ENCODE results near the gene TMEM33. TPM values are rescaled to one million over a fixed set of nuclear protein-coding genes. Genes with fewer than 3 reads are reported as not detected.

The TMEM33 gene, protein sequence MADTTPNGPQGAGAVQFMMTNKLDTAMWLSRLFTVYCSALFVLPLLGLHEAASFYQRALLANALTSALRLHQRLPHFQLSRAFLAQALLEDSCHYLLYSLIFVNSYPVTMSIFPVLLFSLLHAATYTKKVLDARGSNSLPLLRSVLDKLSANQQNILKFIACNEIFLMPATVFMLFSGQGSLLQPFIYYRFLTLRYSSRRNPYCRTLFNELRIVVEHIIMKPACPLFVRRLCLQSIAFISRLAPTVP
- 10 to 100 TPM; 61.5 to 63.5 TPM for total RNA-seq
- polyA plus RNA-seq = 10 to 100 TPM; 12.4 to 28.6 TPM
- long read RNA-seq, donor 1, full-length matches to known transcripts = 4 of 9 reads
- long read RNA-seq, donor 1, partial matches to known transcripts = 5 of 9 reads
- long read RNA-seq, donor 1, other reads (novel, unspliced or antisense) = 0 of 9 reads
- long read RNA-seq, donor 2, full-length matches to known transcripts = 2 of 2 reads
- long read RNA-seq, donor 2, partial matches to known transcripts = 0 of 2 reads
- long read RNA-seq, donor 2, other reads (novel, unspliced or antisense) = 0 of 2 reads
- long read RNA-seq, donor 3, full-length matches to known transcripts = 4 of 4 reads
- long read RNA-seq, donor 3, partial matches to known transcripts = 0 of 4 reads
- long read RNA-seq, donor 3, other reads (novel, unspliced or antisense) = 0 of 4 reads
- long read RNA-seq, donor 4, full-length matches to known transcripts = 2 of 2 reads
- long read RNA-seq, donor 4, partial matches to known transcripts = 0 of 2 reads
- long read RNA-seq, donor 4, other reads (novel, unspliced or antisense) = 0 of 2 reads
- long read RNA-seq, donor 5, full-length matches to known transcripts = 11 of 11 reads
- long read RNA-seq, donor 5, partial matches to known transcripts = 0 of 11 reads
- long read RNA-seq, donor 5, other reads (novel, unspliced or antisense) = 0 of 11 reads

DNA sequence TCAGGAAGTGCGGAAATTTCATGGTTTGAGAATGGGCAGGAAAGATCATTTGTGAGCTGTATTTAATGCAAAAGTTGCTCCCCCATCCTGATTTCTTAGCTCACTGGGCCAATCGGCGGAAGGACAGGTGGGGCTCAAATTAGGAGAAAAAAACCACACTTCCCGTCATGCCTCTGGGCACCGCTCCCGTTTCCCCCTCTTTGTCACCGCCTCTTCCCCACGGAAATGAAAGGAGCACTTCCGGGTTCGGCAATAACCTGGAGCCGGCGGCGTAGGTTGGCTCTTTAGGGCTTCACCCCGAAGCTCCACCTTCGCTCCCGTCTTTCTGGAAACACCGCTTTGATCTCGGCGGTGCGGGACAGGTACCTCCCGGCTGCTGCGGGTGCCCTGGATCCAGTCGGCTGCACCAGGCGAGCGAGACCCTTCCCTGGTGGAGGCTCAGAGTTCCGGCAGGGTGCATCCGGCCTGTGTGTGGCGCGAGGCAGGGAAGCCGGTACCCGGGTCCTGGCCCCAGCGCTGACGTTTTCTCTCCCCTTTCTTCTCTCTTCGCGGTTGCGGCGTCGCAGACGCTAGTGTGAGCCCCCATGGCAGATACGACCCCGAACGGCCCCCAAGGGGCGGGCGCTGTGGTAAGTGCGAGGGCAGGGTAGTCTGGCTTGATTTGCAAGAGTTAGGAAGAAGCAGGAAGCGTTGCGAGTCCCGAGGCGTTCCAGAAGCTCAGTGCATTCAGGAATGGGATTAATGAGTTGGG lies at the start of gene TMEM33:
Gene TMEM33, plus strand, starts transcription at position 529 of the 751 bp plus-strand sequence. Its CDS starts 56 bp downstream, at position 585.
- peaks cover 5 to 12% (median 7%) of the 10 kb centered on the region in 5 donors for H3K4me1 ChIP-seq (ENCODE audit: control insufficient read depth in 5 of 5, insufficient read depth in 5 of 5, low read length in 5 of 5)
- DNase-seq = peak; percentile 86 to 93 (median 91)
- WGBS, 2 donors = 1 to 2% methylated on average over 49 of the region's 49 CpGs

DNA sequence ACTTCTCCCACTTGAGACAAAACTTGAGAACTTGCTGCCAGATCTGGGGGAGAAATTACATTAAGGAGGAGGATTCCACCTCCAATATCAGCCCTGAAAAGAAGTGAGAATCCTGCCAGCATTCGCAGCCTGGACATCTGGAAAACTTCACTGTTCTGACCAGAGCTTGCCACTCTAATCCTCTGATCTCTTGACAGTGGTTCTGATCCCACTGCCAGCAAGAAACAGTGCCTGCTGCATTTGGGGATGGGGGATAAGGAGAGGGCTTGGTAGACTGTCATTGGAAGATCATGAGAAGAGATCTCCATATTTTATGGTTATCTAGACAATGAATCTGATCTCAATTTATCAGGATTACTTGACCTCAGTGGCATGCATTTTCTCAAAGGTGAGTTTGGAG lies 49.8 kb upstream of the TMEM33 start:
- TF ChIP-seq, protein P1, sequence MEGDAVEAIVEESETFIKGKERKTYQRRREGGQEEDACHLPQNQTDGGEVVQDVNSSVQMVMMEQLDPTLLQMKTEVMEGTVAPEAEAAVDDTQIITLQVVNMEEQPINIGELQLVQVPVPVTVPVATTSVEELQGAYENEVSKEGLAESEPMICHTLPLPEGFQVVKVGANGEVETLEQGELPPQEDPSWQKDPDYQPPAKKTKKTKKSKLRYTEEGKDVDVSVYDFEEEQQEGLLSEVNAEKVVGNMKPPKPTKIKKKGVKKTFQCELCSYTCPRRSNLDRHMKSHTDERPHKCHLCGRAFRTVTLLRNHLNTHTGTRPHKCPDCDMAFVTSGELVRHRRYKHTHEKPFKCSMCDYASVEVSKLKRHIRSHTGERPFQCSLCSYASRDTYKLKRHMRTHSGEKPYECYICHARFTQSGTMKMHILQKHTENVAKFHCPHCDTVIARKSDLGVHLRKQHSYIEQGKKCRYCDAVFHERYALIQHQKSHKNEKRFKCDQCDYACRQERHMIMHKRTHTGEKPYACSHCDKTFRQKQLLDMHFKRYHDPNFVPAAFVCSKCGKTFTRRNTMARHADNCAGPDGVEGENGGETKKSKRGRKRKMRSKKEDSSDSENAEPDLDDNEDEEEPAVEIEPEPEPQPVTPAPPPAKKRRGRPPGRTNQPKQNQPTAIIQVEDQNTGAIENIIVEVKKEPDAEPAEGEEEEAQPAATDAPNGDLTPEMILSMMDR (IDR thresholded peaks at IDR 0.05; ENCODE audit: control extremely low read depth, extremely low read depth) = no peak
- H3K9me3 ChIP-seq (ENCODE audit: control insufficient read depth in 4 of 4, insufficient read depth in 3 of 4, low read length in 3 of 4) = peaks cover 0 to 2% (median 0%) of the 10 kb centered on the region in 4 donors
- WGBS, 2 donors = 84 to 85% methylated on average over 1 of the region's 1 CpG
- DNase-seq (no peak), ATAC-seq (ENCODE audit: insufficient read depth, low FRiP score) (no peak)
- peaks cover 0 to 19% (median 8%) of the 10 kb centered on the region in 5 donors for H3K4me1 ChIP-seq (ENCODE audit: control insufficient read depth in 5 of 5, insufficient read depth in 5 of 5, low read length in 5 of 5)
- H3K9ac ChIP-seq (ENCODE audit: insufficient read depth in 1 of 2, low read length in 2 of 2) = no peak overlapping the region
- H3K36me3 ChIP-seq (ENCODE audit: control insufficient read depth in 4 of 4, insufficient read depth in 4 of 4, low read length in 4 of 4) = no peaks in the 10 kb centered on the region
- no peak overlapping the region for H3K4me3 ChIP-seq
- H3K27me3 ChIP-seq (ENCODE audit: control insufficient read depth in 3 of 3, insufficient read depth in 3 of 3, low read length in 2 of 3) = peaks cover 6 to 59% (median 56%) of the 10 kb centered on the region in 3 donors
- H3K27ac ChIP-seq (ENCODE audit: low read depth in 1 of 2, low read length in 1 of 2) = no peak overlapping the region

More for the DNA sequence above, at the start of gene TMEM33:
- peak within 1 kb of the TSS; percentile 64 to 70 for H3K9ac ChIP-seq (ENCODE audit: insufficient read depth in 1 of 2, low read length in 2 of 2)
- peaks cover 0 to 20% (median 2%) of the 10 kb centered on the region in 4 donors for H3K36me3 ChIP-seq (ENCODE audit: control insufficient read depth in 4 of 4, insufficient read depth in 4 of 4, low read length in 4 of 4)
- H3K9me3 ChIP-seq (ENCODE audit: control insufficient read depth in 4 of 4, insufficient read depth in 3 of 4, low read length in 3 of 4) = no peaks in the 10 kb centered on the region
- ATAC-seq (ENCODE audit: insufficient read depth, low FRiP score) = peak; percentile 96
- peak within 1 kb of the TSS; percentile 75 for H3K4me3 ChIP-seq
- H3K27me3 ChIP-seq (ENCODE audit: control insufficient read depth in 3 of 3, insufficient read depth in 3 of 3, low read length in 2 of 3) = peaks cover 0 to 5% (median 2%) of the 10 kb centered on the region in 3 donors
- TF ChIP-seq, protein P1 (IDR thresholded peaks at IDR 0.05; ENCODE audit: control extremely low read depth, extremely low read depth) = no peak
- peak within 1 kb of the TSS; percentile 67 to 99 for H3K27ac ChIP-seq (ENCODE audit: low read depth in 1 of 2, low read length in 1 of 2)

DNA sequence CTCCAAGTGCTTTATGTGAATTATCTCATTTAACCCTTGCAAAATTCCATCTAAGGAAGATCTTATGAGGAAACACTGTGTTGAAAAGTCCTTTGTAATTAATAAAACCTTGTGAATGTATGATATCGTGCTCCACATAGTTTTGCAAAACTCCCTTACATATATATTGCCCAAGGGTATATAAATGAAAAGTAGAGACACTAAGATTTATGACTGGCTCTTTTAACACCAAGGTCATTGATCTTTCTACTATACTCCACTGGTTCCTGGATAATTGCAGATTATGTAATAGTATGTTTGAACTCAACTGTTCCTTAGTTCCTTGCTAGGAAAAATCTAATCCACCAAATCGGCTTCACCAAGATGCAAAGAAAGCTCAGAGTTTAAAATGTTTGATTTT lies 48.0 kb upstream of the TMEM33 start:
- WGBS, 2 donors = 70 to 77% methylated on average over 2 of the region's 2 CpGs
- no peak overlapping the region for H3K9ac ChIP-seq (ENCODE audit: insufficient read depth in 1 of 2, low read length in 2 of 2)
- no peak overlapping the region for H3K27ac ChIP-seq (ENCODE audit: low read depth in 1 of 2, low read length in 1 of 2)
- H3K27me3 ChIP-seq (ENCODE audit: control insufficient read depth in 3 of 3, insufficient read depth in 3 of 3, low read length in 2 of 3) = peaks cover 6 to 46% (median 44%) of the 10 kb centered on the region in 3 donors
- H3K36me3 ChIP-seq (ENCODE audit: control insufficient read depth in 4 of 4, insufficient read depth in 4 of 4, low read length in 4 of 4) = no peaks in the 10 kb centered on the region
- ATAC-seq (ENCODE audit: insufficient read depth, low FRiP score) = no peak
- TF ChIP-seq, protein P1 (IDR thresholded peaks at IDR 0.05; ENCODE audit: control extremely low read depth, extremely low read depth) = no peak
- H3K9me3 ChIP-seq (ENCODE audit: control insufficient read depth in 4 of 4, insufficient read depth in 3 of 4, low read length in 3 of 4) = no peaks in the 10 kb centered on the region
- no peak overlapping the region for H3K4me3 ChIP-seq
- peaks cover 0 to 4% (median 2%) of the 10 kb centered on the region in 5 donors for H3K4me1 ChIP-seq (ENCODE audit: control insufficient read depth in 5 of 5, insufficient read depth in 5 of 5, low read length in 5 of 5)
- DNase-seq = no peak
